ENCODE data around the gene SINHCAF.

Gene SINHCAF

DNA sequence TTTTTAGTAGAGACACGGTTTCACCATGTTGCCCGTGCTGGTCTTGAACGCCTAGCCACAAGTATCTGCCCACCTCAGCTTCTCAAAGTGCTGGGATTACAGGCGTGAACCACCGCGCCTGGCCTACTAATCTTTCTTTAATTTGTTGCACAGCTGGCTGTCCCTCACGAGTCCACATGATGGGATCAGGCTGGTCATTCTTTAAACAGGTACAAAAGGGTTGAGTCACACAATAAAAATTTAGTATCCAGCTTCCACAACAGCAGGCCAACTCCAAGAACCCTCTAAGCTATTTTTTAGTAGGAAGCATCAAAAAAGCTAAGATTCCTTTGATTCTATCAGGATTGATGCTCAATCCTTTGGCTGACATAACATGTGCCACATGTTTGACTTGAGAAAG is 17.8 kb downstream of the SINHCAF start:
- TF ChIP-seq CTCF (conservative IDR thresholded peaks at IDR 0.05; ENCODE audit: low read length): no peak
- no peak for DNase-seq (ENCODE audit: low read depth)
- H3K4me3 ChIP-seq (ENCODE audit: low read length): no peak overlapping the region

- H3K4me3 ChIP-seq (ENCODE audit: low read length): no peak overlapping the region
- no peak for DNase-seq (ENCODE audit: low read depth)
- no peak for TF ChIP-seq CTCF (conservative IDR thresholded peaks at IDR 0.05; ENCODE audit: low read length)
These were observed 19.1 kb downstream of the SINHCAF start for GRCh38 chr12:31306866-31307265.

GRCh38 chr12:31303466-31303865 is 22.5 kb downstream of the SINHCAF start:
- no peak for DNase-seq (ENCODE audit: low read depth)
- TF ChIP-seq CTCF (conservative IDR thresholded peaks at IDR 0.05; ENCODE audit: low read length): no peak
- H3K4me3 ChIP-seq (ENCODE audit: low read length): no peak overlapping the region

DNA sequence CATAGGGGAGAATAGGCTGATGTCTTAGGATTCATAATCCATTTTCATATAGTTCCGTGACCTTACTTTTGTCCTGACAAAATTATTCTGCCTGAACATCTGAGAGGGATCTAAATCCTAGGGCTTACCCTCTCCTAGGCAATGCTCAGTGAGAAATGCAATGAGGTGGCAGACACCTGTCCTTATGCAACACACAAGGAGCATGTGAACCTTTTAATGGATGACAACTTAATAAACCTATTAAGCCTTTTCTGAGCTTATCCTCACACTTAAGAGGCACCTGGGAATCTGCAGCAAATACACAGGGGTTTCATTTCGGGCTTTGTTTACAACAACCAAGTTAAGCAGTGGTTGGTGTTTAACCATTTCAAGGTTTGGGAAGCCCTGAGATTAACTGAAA is 24.6 kb downstream of the SINHCAF start:
- no peak for TF ChIP-seq CTCF (conservative IDR thresholded peaks at IDR 0.05; ENCODE audit: low read length)
- no peak overlapping the region for H3K4me3 ChIP-seq (ENCODE audit: low read length)
- no peak for DNase-seq (ENCODE audit: low read depth)

GRCh38 chr12:31300783-31301182 is 25.2 kb downstream of the SINHCAF start:
- DNase-seq (ENCODE audit: low read depth): no peak
- H3K4me3 ChIP-seq (ENCODE audit: low read length): no peak overlapping the region
- TF ChIP-seq CTCF (conservative IDR thresholded peaks at IDR 0.05; ENCODE audit: low read length): no peak

- H3K4me3 ChIP-seq (ENCODE audit: low read length): no peak overlapping the region
- no peak for TF ChIP-seq CTCF (conservative IDR thresholded peaks at IDR 0.05; ENCODE audit: low read length)
- DNase-seq (ENCODE audit: low read depth): no peak
These were observed 25.6 kb downstream of the SINHCAF start for GRCh38 chr12:31300341-31300740.

DNA sequence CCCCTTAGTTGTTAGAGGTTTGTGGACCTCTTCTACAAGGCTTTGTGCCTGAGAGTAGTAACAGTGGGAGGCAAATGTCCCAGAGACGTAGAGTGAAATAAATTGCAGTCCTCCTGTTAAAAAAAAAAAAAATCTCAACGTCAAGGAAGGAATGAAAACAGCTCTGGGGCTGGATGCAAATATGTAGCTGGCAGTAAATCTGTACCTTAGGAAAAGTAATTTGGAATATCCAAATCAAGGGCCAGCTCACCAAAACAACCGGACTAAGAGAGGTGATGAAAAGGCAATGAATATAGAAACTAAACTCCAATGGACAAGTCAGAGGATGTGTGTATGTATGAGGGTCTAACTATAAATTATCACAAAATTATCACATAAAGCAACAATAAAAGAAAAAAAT is 27.0 kb downstream of the SINHCAF start:
- DNase-seq (ENCODE audit: low read depth): no peak
- no peak for TF ChIP-seq CTCF (conservative IDR thresholded peaks at IDR 0.05; ENCODE audit: low read length)
- H3K4me3 ChIP-seq (ENCODE audit: low read length): no peak overlapping the region
